Calu3 (cell line): ENCODE data around the gene EGLN1. TPM values are rescaled to one million over a fixed set of nuclear protein-coding genes. Genes with fewer than 3 reads are reported as not detected.
"Not testable (repeated sequence)": the region's sequence is repeated elsewhere in the genome, so short reads cannot be mapped to it uniquely, and the experiment has no call there.

Experiments
- BruUV-seq: library from RNA; stranded (reverse); fragments of 400-500 nt; replicated peaks from 2 replicates; lab custom pipeline; 2021; lab: Mats Ljungman, UMichigan
- CTCF ChIA-PET: fragments of 300-600 bp; sonication (Branson Sonifier 250); formaldehyde crosslinking; loops from one replicate; lab custom pipeline; 2022; ENCODE audit warnings: antibody characterized with exemption; lab: Charles Lee
- DNase-seq: peaks from one replicate; pipeline ENCODE4 v3.0.0; 2022
- H3K27ac Mint-ChIP-seq: one replicate; pipeline ENCODE4 v1.8.0; 2022; ENCODE audit warnings: mixed read lengths; ENCODE audit not compliant: unreplicated experiment
- H3K27me3 Mint-ChIP-seq: one replicate; pipeline ENCODE4 v1.8.0; 2022; ENCODE audit warnings: mixed read lengths; ENCODE audit not compliant: unreplicated experiment
- H3K36me3 Mint-ChIP-seq: one replicate; pipeline ENCODE4 v1.8.0; 2022; ENCODE audit warnings: mild to moderate bottlenecking, moderate library complexity, mixed read lengths; ENCODE audit not compliant: insufficient read depth, unreplicated experiment
- H3K4me1 Mint-ChIP-seq: one replicate; pipeline ENCODE4 v1.8.0; 2022; ENCODE audit warnings: mild to moderate bottlenecking, low read depth, mixed read lengths; ENCODE audit not compliant: unreplicated experiment
- H3K4me3 Mint-ChIP-seq: one replicate; pipeline ENCODE4 v1.8.0; 2022; ENCODE audit warnings: mild to moderate bottlenecking, low read depth, moderate library complexity, mixed read lengths; ENCODE audit not compliant: unreplicated experiment
- H3K9me3 Mint-ChIP-seq: one replicate; pipeline ENCODE4 v1.8.0; 2022; ENCODE audit warnings: low read depth, mixed read lengths; ENCODE audit not compliant: unreplicated experiment
- CTCF ChIP-seq: fragments of 200-600 bp; IDR thresholded peaks from one replicate; pipeline ENCODE4 v1.8.0; 2022; ENCODE audit warnings: antibody characterized with exemption; ENCODE audit not compliant: unreplicated experiment
- intact Hi-C: fragments of 100-400 bp; cut with micrococcal nuclease; formaldehyde crosslinking; loops from one replicate; pipeline ENCODE4 v1.10.0; 2022; ENCODE audit not compliant: unreplicated experiment
- total RNA-seq: library from RNA; stranded (reverse); gene quantifications from 2 replicates; pipeline ENCODE4 v1.2.3, GENCODE V29; 2022

The EGLN1 gene
- total RNA-seq, 1 experiment from 2014 or later: 34.9 TPM

DNA sequence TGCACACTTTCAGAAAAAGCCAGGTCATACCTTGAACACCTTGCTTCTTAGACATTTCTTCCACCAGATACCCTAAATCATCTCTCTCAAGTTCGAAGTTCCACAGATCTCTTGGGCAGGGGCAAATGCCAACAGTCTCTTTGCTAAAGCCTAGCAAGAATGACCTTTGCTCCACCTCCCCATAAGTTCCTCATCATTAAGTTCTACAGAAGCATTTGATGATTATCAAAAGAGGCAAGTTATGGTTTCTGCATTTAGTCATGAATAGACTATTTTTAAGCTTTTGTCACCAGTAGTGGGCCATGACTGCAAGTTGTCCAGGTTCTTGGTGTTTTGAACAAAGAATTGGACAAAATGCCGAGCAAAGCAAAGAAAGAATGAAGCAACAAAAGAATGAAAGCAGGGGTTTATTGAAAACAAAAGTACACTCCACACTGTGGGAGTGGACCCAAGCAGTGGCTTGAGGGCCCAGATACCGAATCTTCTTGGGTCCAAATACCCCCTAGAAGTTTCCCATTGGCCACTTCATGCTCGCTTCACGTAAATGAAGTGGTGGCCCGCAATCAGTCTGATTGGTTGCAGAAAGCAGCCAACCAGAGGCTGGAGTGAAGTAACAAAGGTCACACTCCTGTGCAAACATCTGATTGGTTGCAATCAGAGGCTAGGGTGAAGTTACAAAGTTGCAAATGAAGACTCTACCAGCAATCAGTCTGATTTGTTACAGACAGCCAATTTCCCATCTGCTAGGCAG, 9.8 kb upstream of the EGLN1 start:
- no peak overlapping the region for H3K4me3 Mint-ChIP-seq
- H3K27ac Mint-ChIP-seq: no peak overlapping the region
- CTCF ChIA-PET: no interaction called here
- H3K36me3 Mint-ChIP-seq: no peaks in the 10 kb centered on the region
- no TSS peak for BruUV-seq
- DNase-seq: no peak
- TF ChIP-seq CTCF: no peak
- no peaks in the 10 kb centered on the region for H3K9me3 Mint-ChIP-seq
- no peaks in the 10 kb centered on the region for H3K27me3 Mint-ChIP-seq
- intact Hi-C loops: no loop called here
- H3K4me1 Mint-ChIP-seq: no peaks in the 10 kb centered on the region

DNA sequence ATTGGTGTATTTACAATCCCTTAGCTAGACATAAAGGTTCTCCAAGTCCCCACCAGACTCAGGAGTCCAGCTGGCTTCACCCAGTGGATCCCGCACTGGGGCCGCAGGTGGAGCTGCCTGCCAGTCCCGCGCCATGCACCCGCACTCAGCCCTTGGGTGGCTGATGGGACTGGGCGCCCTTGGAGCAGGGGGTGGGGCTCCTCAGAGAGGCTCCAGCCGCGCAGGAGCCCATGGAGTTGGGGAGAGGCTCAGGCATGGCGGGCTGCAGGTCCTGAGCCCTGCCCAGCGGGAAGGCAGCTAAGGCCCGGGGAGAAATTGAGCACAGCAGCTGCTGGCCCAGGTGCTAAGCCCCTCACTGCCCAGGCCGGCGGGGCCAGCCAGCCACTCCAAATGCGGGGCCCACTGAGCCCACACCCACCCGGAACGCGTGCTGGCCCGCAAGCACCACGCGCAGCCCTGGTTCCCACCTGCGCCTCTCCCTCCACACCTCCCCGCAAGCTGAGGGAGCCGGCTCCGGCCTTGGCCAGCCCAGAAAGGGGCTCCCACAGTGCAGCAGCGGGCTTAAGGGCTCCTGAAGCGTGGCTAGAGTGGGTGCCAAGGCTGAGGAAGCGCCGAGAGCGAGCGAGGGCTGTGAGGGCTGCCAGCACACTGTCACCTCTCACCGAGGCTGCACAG, 8.7 kb upstream of the EGLN1 start:
- H3K36me3 Mint-ChIP-seq, H3K4me3 Mint-ChIP-seq, intact Hi-C loops, CTCF ChIA-PET, H3K27me3 Mint-ChIP-seq, BruUV-seq, DNase-seq, H3K9me3 Mint-ChIP-seq, H3K4me1 Mint-ChIP-seq, H3K27ac Mint-ChIP-seq: not testable (repeated sequence)

DNA sequence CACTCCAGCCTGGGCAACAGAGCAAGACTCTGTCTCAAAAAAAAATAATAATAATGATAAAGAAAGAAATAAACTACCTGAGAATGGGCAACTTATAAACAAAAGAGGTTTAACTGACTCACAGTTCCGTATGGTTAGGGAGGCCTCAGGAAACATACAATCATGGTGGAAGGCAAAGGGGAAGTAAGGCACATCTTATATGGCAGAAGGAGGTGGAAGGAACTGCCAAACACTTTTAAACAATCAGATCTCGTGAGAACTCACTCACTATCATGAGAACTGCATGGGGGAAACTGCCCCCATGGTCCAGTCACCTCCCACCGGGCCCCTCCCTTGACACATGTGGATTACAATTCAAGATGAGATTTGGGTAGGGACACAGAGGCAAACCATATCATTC, 6.3 kb upstream of the EGLN1 start:
- Mint-ChIP-seq H3K36me3 (no peaks in the 10 kb centered on the region), H3K9me3 (no peaks in the 10 kb centered on the region), H3K27me3 (no peaks in the 10 kb centered on the region), H3K4me1 (peaks cover 8% of the 10 kb centered on the region), H3K4me3 (no peak overlapping the region), H3K27ac (no peak overlapping the region)
- DNase-seq: no peak
- intact Hi-C loops: no loop called here
- BruUV-seq: no TSS peak
- CTCF ChIA-PET: no interaction called here
- no peak for TF ChIP-seq CTCF

- no TSS peak for BruUV-seq
- Mint-ChIP-seq H3K27ac (no peak overlapping the region), H3K9me3 (no peaks in the 10 kb centered on the region), H3K4me3 (no peak overlapping the region), H3K4me1 (peaks cover 10% of the 10 kb centered on the region), H3K36me3 (peaks cover 28% of the 10 kb centered on the region), H3K27me3 (no peaks in the 10 kb centered on the region)
- no peak for DNase-seq
- no peak for TF ChIP-seq CTCF
- CTCF ChIA-PET: interaction anchor here (0.7 kb wide), 2 partner anchors 176 to 316 kb away, joined by 4 to 6 read pairs; no protein-coding TSS in a partner anchor
- intact Hi-C loops: no loop called here
Observed at GRCh38 chr1:231424950-231425805, 3.1 kb upstream of the EGLN1 start.
